Mammary epithelial cell (primary cell): ENCODE measurements around the gene SYNJ1.

Experiments used
- CTCF ChIP-seq, 2 donors: IDR thresholded peaks in 1 of 2; conservative IDR thresholded peaks in 1 of 2; 2 replicates each; pipeline ENCODE4 v1.5.1; 2011 to 2012; ENCODE audit warnings: inconsistent platforms in 2 of 2, low read length in 2 of 2, mild to moderate bottlenecking in 2 of 2, control low read depth in 1 of 2, low read depth in 1 of 2; ENCODE audit not compliant: insufficient read depth in 1 of 2; ENCODE audit errors: extremely low read depth in 1 of 2
- EZH2 ChIP-seq: IDR thresholded peaks from 2 replicates; pipeline ENCODE4 v1.6.1; 2012; ENCODE audit warnings: low read length, inconsistent platforms, borderline replicate concordance

- TF ChIP-seq CTCF (conservative IDR thresholded peaks at IDR 0.05 in 1 of 2, IDR thresholded peaks at IDR 0.05 in 1 of 2; ENCODE audit: extremely low read depth in 1 of 2, insufficient read depth in 1 of 2, low read depth in 1 of 2, low read length in 2 of 2) (no peak), EZH2 (no peak)
Measured at GRCh38 chr21:32732544-32732943, 4.7 kb upstream of the SYNJ1 start.
